ENCODE measurements around the gene IKZF2.

The IKZF2 gene

GRCh38 chr2:213098612-213099011 lies 52.8 kb downstream of the IKZF2 start:
- no peak for DNase-seq

GRCh38 chr2:213091765-213092164 lies 59.6 kb downstream of the IKZF2 start:
- DNase-seq: no peak

- DNase-seq: no peak
Measured at GRCh38 chr2:213090772-213091171, 60.6 kb downstream of the IKZF2 start.

- DNase-seq: no peak
Measured at GRCh38 chr2:213089438-213089837, 62.0 kb downstream of the IKZF2 start.

GRCh38 chr2:213087040-213087439 lies 64.4 kb downstream of the IKZF2 start:
- DNase-seq: no peak

GRCh38 chr2:213086571-213086970 lies 64.8 kb downstream of the IKZF2 start:
- no peak for DNase-seq

- DNase-seq: no peak
Measured at GRCh38 chr2:213086050-213086449, 65.4 kb downstream of the IKZF2 start.

GRCh38 chr2:213085538-213085937 lies 65.9 kb downstream of the IKZF2 start:
- DNase-seq: no peak

- no peak for DNase-seq
Measured at GRCh38 chr2:213084261-213084660, 67.2 kb downstream of the IKZF2 start.

- no peak for DNase-seq
Measured at GRCh38 chr2:213080969-213081617, 70.3 kb downstream of the IKZF2 start.

GRCh38 chr2:213079756-213080155 lies 71.7 kb downstream of the IKZF2 start:
- no peak for DNase-seq

- DNase-seq: no peak
Measured at GRCh38 chr2:213078686-213079085, 72.7 kb downstream of the IKZF2 start.

GRCh38 chr2:213069531-213069930 lies 81.9 kb downstream of the IKZF2 start:
- DNase-seq: no peak

GRCh38 chr2:213068676-213069359 lies 82.6 kb downstream of the IKZF2 start:
- no peak for DNase-seq

GRCh38 chr2:213067888-213068287 lies 83.5 kb downstream of the IKZF2 start:
- no peak for DNase-seq

- no peak for DNase-seq
Measured at GRCh38 chr2:213066443-213066743, 85.0 kb downstream of the IKZF2 start.

- peak; percentile 3 for DNase-seq
Measured at GRCh38 chr2:213065583-213066442, 85.6 kb downstream of the IKZF2 start.

GRCh38 chr2:213064099-213064498 lies 87.3 kb downstream of the IKZF2 start:
- DNase-seq: no peak

GRCh38 chr2:213057977-213058376 lies 93.4 kb downstream of the IKZF2 start:
- DNase-seq: no peak

- DNase-seq: no peak
Measured at GRCh38 chr2:213046431-213046830, 105.0 kb downstream of the IKZF2 start.

- DNase-seq: no peak
Measured at GRCh38 chr2:213043566-213043965, 107.8 kb downstream of the IKZF2 start.

- DNase-seq: no peak
Measured at GRCh38 chr2:213042262-213042661, 109.2 kb downstream of the IKZF2 start.

- no peak for DNase-seq
Measured at GRCh38 chr2:213036836-213037235, 114.6 kb downstream of the IKZF2 start.

- DNase-seq: peak; percentile 18
Measured at GRCh38 chr2:213034585-213034984, 116.8 kb downstream of the IKZF2 start.
